Endodermal cell (in vitro differentiated cells): ENCODE results near the gene NID1. TPM values are rescaled to one million over a fixed set of nuclear protein-coding genes. Genes with fewer than 3 reads are reported as not detected.

ENCODE experiments used
- DNase-seq: peaks from one replicate; pipeline ENCODE4 v3.0.0-alpha.2; 2017
- H3K27ac ChIP-seq: 2 replicates; pipeline ENCODE4 v1.5.1; 2013; ENCODE audit warnings: mild to moderate bottlenecking, low read depth, low read length, moderate library complexity
- H3K27me3 ChIP-seq: 2 replicates; pipeline ENCODE4 v1.6.1; 2013; ENCODE audit warnings: mild to moderate bottlenecking, low read length, moderate library complexity; ENCODE audit not compliant: insufficient read depth, control insufficient read depth, poor library complexity, severe bottlenecking
- H3K36me3 ChIP-seq: 2 replicates; pipeline ENCODE4 v1.7.0; 2013; ENCODE audit warnings: mild to moderate bottlenecking, low read length, moderate library complexity; ENCODE audit not compliant: control insufficient read depth, insufficient read depth
- H3K4me1 ChIP-seq: one replicate; pipeline ENCODE4 v1.7.0; 2013; ENCODE audit warnings: low read length; ENCODE audit not compliant: control insufficient read depth, insufficient read depth
- H3K4me3 ChIP-seq: 2 replicates; pipeline ENCODE4 v1.5.1; 2013; ENCODE audit warnings: mild to moderate bottlenecking, low read length, moderate library complexity
- H3K9ac ChIP-seq: 2 replicates; pipeline ENCODE4 v1.6.1; 2013; ENCODE audit warnings: mild to moderate bottlenecking, low read length, moderate library complexity; ENCODE audit not compliant: poor library complexity, severe bottlenecking; ENCODE audit errors: extremely low read depth
- H3K9me3 ChIP-seq: 2 replicates; pipeline ENCODE4 v1.6.1; 2013; ENCODE audit warnings: mild to moderate bottlenecking, low read length, moderate library complexity; ENCODE audit not compliant: control insufficient read depth
- H3K27ac Mint-ChIP-seq: 2 replicates; pipeline ENCODE4 v1.8.0; 2020; ENCODE audit warnings: mixed read lengths
- H3K27me3 Mint-ChIP-seq: 2 replicates; pipeline ENCODE4 v1.8.0; 2021; ENCODE audit warnings: mild to moderate bottlenecking, mixed read lengths; ENCODE audit not compliant: insufficient read depth
- H3K36me3 Mint-ChIP-seq: 2 replicates; pipeline ENCODE4 v1.8.0; 2020; ENCODE audit warnings: low read depth, mixed read lengths
- H3K4me1 Mint-ChIP-seq: 2 replicates; pipeline ENCODE4 v1.8.0; 2020; ENCODE audit warnings: mixed read lengths
- H3K4me3 Mint-ChIP-seq: 2 replicates; pipeline ENCODE4 v1.8.0; 2020; ENCODE audit warnings: mild to moderate bottlenecking, moderate library complexity, mixed read lengths
- H3K9me3 Mint-ChIP-seq: 2 replicates; pipeline ENCODE4 v1.8.0; 2020; ENCODE audit warnings: mild to moderate bottlenecking, mixed read lengths
- WGBS, 2 experiments: methylation state at CpG; one replicate each; pipeline versions ENCODE4 v1.1.5 to v1.1.7; 2013; ENCODE audit warnings: missing lambda C conversion rate in 2 of 2, mixed read lengths in 1 of 2; ENCODE audit not compliant: insufficient coverage in 1 of 2, insufficient read length in 1 of 2; 5-methylcytosine and 5-hydroxymethylcytosine counted together
- total RNA-seq, 2 donors: library from RNA; stranded (reverse); fragmentation: NEBNext Ultra II Directional in 1 of 2; extraction: Animal tissue kit (Norgen Biotek cat#: 25700) in 1 of 2; gene quantifications; 2 replicates in 1 of 2; 3 replicates in 1 of 2; pipeline ENCODE4 v1.2.1, GENCODE V29; 2021
- TF ChIP-seq, protein P1 (sequence below): fragments of 200-600 bp; sonication (generic); conservative IDR thresholded peaks from 2 replicates; pipeline ENCODE4 v1.5.0; 2021; ENCODE audit warnings: antibody characterized with exemption, mild to moderate bottlenecking

NID1 gene
- total RNA-seq, 2 donors from 2014 or later: 12.7 to 18.3 TPM

DNA sequence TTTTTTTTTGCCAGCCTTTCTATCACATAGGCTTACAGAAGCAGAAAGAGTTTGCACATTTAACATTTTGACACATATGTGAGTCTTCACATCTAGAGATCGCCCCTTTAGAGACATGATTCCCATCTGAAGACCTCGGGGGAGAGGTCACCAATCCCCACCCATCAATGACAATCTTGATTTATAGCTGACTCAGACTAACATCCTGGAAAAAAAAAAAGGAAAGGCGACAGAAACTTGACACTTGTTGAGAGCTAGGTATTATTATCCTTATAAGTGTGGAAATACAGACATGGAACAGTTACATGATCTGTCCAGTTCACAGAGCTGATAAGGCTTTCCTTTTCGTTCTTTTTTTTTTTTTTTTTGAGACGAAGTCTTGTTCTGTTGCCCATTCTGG lies 28.0 kb upstream of the NID1 start:
- TF ChIP-seq, protein P1, sequence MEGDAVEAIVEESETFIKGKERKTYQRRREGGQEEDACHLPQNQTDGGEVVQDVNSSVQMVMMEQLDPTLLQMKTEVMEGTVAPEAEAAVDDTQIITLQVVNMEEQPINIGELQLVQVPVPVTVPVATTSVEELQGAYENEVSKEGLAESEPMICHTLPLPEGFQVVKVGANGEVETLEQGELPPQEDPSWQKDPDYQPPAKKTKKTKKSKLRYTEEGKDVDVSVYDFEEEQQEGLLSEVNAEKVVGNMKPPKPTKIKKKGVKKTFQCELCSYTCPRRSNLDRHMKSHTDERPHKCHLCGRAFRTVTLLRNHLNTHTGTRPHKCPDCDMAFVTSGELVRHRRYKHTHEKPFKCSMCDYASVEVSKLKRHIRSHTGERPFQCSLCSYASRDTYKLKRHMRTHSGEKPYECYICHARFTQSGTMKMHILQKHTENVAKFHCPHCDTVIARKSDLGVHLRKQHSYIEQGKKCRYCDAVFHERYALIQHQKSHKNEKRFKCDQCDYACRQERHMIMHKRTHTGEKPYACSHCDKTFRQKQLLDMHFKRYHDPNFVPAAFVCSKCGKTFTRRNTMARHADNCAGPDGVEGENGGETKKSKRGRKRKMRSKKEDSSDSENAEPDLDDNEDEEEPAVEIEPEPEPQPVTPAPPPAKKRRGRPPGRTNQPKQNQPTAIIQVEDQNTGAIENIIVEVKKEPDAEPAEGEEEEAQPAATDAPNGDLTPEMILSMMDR: no peak
- Mint-ChIP-seq H3K9me3 (peaks cover 9% of the 10 kb centered on the region), H3K27ac (no peak overlapping the region), H3K4me1 (no peaks in the 10 kb centered on the region), H3K27me3 (peaks cover 2% of the 10 kb centered on the region), H3K4me3 (no peak overlapping the region), H3K36me3 (no peaks in the 10 kb centered on the region)
- Histone ChIP-seq H3K36me3 (no peaks in the 10 kb centered on the region), H3K27me3 (no peaks in the 10 kb centered on the region), H3K4me3 (no peak overlapping the region), H3K9me3 (peaks cover 12% of the 10 kb centered on the region), H3K27ac (no peak overlapping the region), H3K4me1 (no peaks in the 10 kb centered on the region), H3K9ac (no peak overlapping the region)
- 80 to 83% methylated on average over 1 to 5 of the region's 5 CpGs for WGBS, 2 experiments
- DNase-seq: no peak

DNA sequence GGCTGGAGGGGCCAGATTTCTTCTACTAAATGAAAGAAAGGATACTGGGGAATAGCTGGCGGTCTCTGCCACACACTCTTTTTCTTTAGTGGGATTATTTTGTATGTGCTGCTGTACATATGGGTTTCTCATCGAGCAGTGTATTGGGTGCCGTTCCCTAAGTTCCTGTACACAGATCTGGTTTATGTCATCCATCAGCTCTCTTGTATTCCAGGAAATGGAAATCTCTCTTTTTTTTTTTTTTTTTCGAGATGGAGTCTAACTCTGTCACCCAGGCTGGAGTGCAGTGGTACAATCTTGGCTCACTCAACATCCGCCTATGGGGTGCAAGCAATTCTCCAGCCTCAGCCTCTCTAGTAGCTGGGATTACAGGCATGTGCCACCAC lies 27.0 kb upstream of the NID1 start:
- peaks cover 9% of the 10 kb centered on the region for H3K9me3 ChIP-seq
- no peak overlapping the region for H3K27ac ChIP-seq
- H3K9ac ChIP-seq: no peak overlapping the region
- Mint-ChIP-seq H3K27me3 (peaks cover 2% of the 10 kb centered on the region), H3K36me3 (no peaks in the 10 kb centered on the region), H3K4me3 (no peak overlapping the region), H3K9me3 (peaks cover 9% of the 10 kb centered on the region), H3K4me1 (no peaks in the 10 kb centered on the region), H3K27ac (no peak overlapping the region)
- TF ChIP-seq, protein P1: no peak
- no peaks in the 10 kb centered on the region for H3K36me3 ChIP-seq
- no peaks in the 10 kb centered on the region for H3K27me3 ChIP-seq
- no peak overlapping the region for H3K4me3 ChIP-seq
- H3K4me1 ChIP-seq: no peaks in the 10 kb centered on the region
- no peak for DNase-seq
- 91 to 100% methylated on average over 1 to 5 of the region's 5 CpGs for WGBS, 2 experiments

DNA sequence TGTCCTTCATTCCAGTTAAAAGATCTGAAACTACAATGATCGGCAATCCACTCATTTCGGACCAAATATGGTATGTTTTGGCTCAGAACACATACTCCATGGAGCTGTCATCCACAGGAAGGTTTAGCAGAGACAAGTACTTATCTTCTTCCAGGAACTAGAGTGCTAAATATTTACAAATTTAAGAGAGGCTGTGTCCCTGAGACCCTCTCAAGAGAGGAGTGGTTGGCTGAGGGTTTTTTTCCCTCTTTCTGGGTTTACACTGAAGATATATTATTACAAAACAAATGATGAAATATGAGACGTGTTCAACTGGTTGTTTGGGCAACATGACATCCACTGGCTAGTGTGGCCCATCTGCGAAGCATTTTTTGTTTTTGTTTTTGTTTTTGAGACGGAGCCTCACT lies 25.9 kb upstream of the NID1 start:
- no peaks in the 10 kb centered on the region for H3K36me3 ChIP-seq
- no peak overlapping the region for H3K9ac ChIP-seq
- H3K4me3 Mint-ChIP-seq: no peak overlapping the region
- DNase-seq: no peak
- no peaks in the 10 kb centered on the region for H3K4me1 ChIP-seq
- H3K27me3 Mint-ChIP-seq: peaks cover 2% of the 10 kb centered on the region
- H3K9me3 ChIP-seq: no peaks in the 10 kb centered on the region
- 88 to 91% methylated on average over 5 of the region's 5 CpGs for WGBS, 2 experiments
- no peaks in the 10 kb centered on the region for H3K4me1 Mint-ChIP-seq
- no peak overlapping the region for H3K27ac ChIP-seq
- peaks cover 2% of the 10 kb centered on the region for H3K9me3 Mint-ChIP-seq
- H3K27ac Mint-ChIP-seq: no peak overlapping the region
- no peaks in the 10 kb centered on the region for H3K36me3 Mint-ChIP-seq
- no peak overlapping the region for H3K4me3 ChIP-seq
- H3K27me3 ChIP-seq: no peaks in the 10 kb centered on the region
- TF ChIP-seq, protein P1: no peak
